Esophagus muscularis mucosa (tissue), 4 donors: ENCODE data around the gene CASP9. TPM values are rescaled to one million over a fixed set of nuclear protein-coding genes. Genes with fewer than 3 reads are reported as not detected.
"Not testable (repeated sequence)": the region's sequence is repeated elsewhere in the genome, so short reads cannot be mapped to it uniquely, and the experiment has no call there.

Experiments
- DNase-seq: peaks from one replicate; pipeline ENCODE4 v3.0.0-alpha.2; 2017; ENCODE audit errors: extremely low spot score
- H3K27ac ChIP-seq, 4 donors: fragments of 200-600 bp; sonication (generic); replicated peaks in 1 of 4; 1 replicate in 3 of 4; 2 replicates in 1 of 4; pipeline ENCODE4 v1.5.1; 2016 to 2019; ENCODE audit warnings: mild to moderate bottlenecking in 1 of 4
- H3K27me3 ChIP-seq, 4 donors: fragments of 200-600 bp; sonication (generic); one replicate each; pipeline versions ENCODE4 v1.5.1 to v1.6.0; 2016 to 2019
- H3K36me3 ChIP-seq, 4 donors: fragments of 200-600 bp; sonication (generic); one replicate each; pipeline ENCODE4 v1.5.1; 2016 to 2019
- H3K4me1 ChIP-seq, 4 donors: fragments of 200-600 bp; sonication (generic); one replicate each; pipeline ENCODE4 v1.5.1; 2016 to 2019
- H3K4me3 ChIP-seq, 4 donors: fragments of 200-600 bp; sonication (generic); 1 replicate in 2 of 4; 2 replicates in 2 of 4; pipeline ENCODE4 v1.5.1; 2016 to 2019; ENCODE audit warnings: mild to moderate bottlenecking in 4 of 4, moderate library complexity in 1 of 4
- H3K9me3 ChIP-seq, 4 donors: fragments of 200-600 bp; sonication (generic); 1 replicate in 3 of 4; 2 replicates in 1 of 4; pipeline ENCODE4 v1.5.1; 2016 to 2019
- EP300 ChIP-seq: sonication (generic); formaldehyde crosslinking; IDR thresholded peaks from one replicate; pipeline ENCODE4 v1.6.1; 2017; ENCODE audit warnings: antibody characterized with exemption
- POLR2A ChIP-seq: fragments of 450-650 bp; IDR thresholded peaks from one replicate; pipeline ENCODE4 v1.6.1; 2017; ENCODE audit warnings: antibody characterized with exemption, moderate library complexity, mild to moderate bottlenecking, low read depth
- POLR2AphosphoS5 ChIP-seq, 2 donors: sonication (generic); formaldehyde crosslinking; IDR thresholded peaks; one replicate each; pipeline ENCODE4 v1.6.1; 2017; ENCODE audit warnings: antibody characterized with exemption in 2 of 2
- WGBS: methylation state at CpG from one replicate; pipeline ENCODE4 v1.1.5; 2018; 5-methylcytosine and 5-hydroxymethylcytosine counted together
- intact Hi-C: fragments of 100-400 bp; cut with DNase I; formaldehyde crosslinking; loops from one replicate; pipeline ENCODE4 v1.15.1; 2023
- total RNA-seq, 4 donors: library from RNA; depleted of rRNA; stranded (reverse); fragments of >200 nt; gene quantifications; one replicate each; pipeline versions ENCODE4 v1.1.0 to v1.2.1, GENCODE V29; 2016
- TF ChIP-seq, protein P1 (sequence below), 3 experiments: fragments of 200-600 bp in 2 of 3; fragments of 450-650 bp in 1 of 3; sonication (generic) in 2 of 3; IDR thresholded peaks; one replicate each; pipeline ENCODE4 v1.5.1; 2017 to 2019; ENCODE audit warnings: antibody characterized with exemption in 3 of 3, mild to moderate bottlenecking in 2 of 3, moderate library complexity in 1 of 3

CASP9 gene
- total RNA-seq, 4 donors from 2014 or later, result 9.1 to 12.6 (median 11.0) TPM

DNA sequence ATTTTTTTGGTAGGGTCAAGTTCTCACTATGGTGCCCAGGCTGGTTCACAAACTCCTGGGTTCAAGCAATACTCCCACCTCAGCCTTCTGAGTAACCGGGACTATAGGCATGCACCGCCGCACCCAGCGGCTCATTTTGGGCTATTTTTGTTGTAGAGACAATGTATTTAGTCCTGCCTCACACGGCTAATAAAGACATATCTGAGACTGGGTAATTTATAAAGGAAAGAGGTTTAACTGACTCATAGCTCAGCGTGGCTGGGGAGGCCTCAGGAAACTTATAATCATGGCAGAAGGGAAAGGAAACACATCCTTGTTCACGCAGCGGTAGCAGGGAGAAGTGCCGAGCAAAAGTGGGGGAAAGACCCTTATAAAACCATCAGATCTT, 63.3 kb downstream of the CASP9 start:
- 85% methylated on average over 9 of the region's 9 CpGs for WGBS
- Histone ChIP-seq H3K9me3 (no peaks in the 10 kb centered on the region), H3K27me3 (no peaks in the 10 kb centered on the region), H3K36me3 (no peaks in the 10 kb centered on the region), H3K27ac (no peak overlapping the region), H3K4me1 (peaks cover 0 to 11% (median 10%) of the 10 kb centered on the region in 4 donors), H3K4me3 (no peak overlapping the region)
- no peak for DNase-seq
- intact Hi-C loops, result no loop called here
- TF ChIP-seq, protein P1, sequence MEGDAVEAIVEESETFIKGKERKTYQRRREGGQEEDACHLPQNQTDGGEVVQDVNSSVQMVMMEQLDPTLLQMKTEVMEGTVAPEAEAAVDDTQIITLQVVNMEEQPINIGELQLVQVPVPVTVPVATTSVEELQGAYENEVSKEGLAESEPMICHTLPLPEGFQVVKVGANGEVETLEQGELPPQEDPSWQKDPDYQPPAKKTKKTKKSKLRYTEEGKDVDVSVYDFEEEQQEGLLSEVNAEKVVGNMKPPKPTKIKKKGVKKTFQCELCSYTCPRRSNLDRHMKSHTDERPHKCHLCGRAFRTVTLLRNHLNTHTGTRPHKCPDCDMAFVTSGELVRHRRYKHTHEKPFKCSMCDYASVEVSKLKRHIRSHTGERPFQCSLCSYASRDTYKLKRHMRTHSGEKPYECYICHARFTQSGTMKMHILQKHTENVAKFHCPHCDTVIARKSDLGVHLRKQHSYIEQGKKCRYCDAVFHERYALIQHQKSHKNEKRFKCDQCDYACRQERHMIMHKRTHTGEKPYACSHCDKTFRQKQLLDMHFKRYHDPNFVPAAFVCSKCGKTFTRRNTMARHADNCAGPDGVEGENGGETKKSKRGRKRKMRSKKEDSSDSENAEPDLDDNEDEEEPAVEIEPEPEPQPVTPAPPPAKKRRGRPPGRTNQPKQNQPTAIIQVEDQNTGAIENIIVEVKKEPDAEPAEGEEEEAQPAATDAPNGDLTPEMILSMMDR (IDR thresholded peaks at IDR 0.05), result no peak
- TF ChIP-seq POLR2AphosphoS5 (IDR thresholded peaks at IDR 0.05) (no peak), EP300 (no peak), POLR2A (no peak)

DNA sequence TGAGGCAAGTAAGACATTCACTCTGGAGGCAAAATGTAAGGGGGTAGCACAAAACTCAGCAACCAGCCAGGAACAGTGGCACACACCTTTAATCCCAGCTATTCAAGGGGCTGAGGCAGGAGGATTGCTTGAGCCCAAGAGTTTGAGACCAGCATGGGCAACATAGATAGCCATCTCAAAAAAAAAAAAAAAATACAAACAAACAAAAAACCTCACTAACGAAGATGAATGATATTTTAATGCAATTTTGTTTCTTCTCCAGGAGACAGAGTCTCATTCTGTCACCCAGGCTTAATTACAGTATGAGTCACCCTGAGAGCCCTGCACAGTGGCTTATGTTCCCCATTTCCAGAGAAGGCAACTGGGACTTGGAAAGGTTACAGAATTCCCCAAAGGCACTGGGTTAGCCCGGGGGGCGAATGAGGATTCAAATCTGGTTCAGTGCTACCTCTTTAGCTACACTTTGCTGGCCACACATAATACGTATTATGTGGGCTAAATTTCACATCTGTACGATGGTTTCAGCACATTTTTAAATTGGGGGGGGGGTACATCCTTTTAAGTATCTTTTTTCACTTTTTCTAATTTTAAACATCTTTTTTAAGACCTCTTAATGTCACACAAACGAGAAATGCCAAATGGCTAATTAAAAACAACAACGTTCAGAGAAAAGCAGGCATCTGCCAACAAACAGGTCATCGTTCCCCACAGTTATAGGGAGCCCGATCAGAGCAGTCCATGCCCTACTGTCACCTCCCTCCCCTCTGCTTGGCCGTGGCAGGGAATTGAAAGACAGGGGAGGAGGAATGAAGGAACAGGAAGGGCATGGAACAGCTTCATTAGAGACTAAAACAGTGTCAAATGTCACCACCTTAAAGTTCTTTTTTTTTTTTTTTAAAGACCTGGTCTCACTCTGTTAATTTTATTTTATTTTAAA, 64.0 kb downstream of the CASP9 start:
- Histone ChIP-seq H3K4me1 (peaks cover 0 to 11% (median 10%) of the 10 kb centered on the region in 4 donors), H3K27ac (no peak overlapping the region), H3K36me3 (no peaks in the 10 kb centered on the region), H3K4me3 (no peak overlapping the region), H3K27me3 (no peaks in the 10 kb centered on the region), H3K9me3 (no peaks in the 10 kb centered on the region)
- WGBS, result 54% methylated on average over 10 of the region's 10 CpGs
- intact Hi-C loops, result no loop called here
- no peak for DNase-seq
- TF ChIP-seq POLR2AphosphoS5 (IDR thresholded peaks at IDR 0.05) (no peak), POLR2A (no peak), EP300 (no peak)
- TF ChIP-seq, protein P1 (IDR thresholded peaks at IDR 0.05), result no peak

DNA sequence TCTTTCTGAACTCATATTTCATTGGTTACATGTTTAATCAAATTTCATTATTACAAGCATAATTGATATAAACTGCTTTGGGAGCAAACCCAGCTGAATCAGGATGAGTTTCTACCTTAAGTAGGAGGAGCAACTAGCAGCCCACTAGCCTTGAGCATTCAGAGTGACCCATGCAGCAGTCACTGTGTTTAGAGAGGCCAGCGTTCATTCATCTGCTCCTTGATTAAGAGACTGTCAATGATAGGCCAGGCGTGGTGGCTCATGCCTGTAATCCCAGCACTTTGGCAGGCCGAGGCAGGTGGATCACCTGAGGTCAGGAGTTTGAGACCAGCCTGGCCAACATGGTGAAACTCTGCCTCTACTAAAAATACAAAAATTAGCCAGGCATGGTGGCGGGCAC, 65.6 kb downstream of the CASP9 start:
- intact Hi-C loops, H3K27ac ChIP-seq, H3K27me3 ChIP-seq, H3K36me3 ChIP-seq, H3K9me3 ChIP-seq, DNase-seq, H3K4me3 ChIP-seq: not testable (repeated sequence)
- WGBS, result 79% methylated on average over 4 of the region's 4 CpGs
- peaks cover 0 to 18% (median 16%) of the 10 kb centered on the region in 4 donors for H3K4me1 ChIP-seq

GRCh38 chr1:15457585-15457984, 66.4 kb downstream of the CASP9 start:
- WGBS, result 82% methylated on average over 2 of the region's 2 CpGs
- no peak for TF ChIP-seq POLR2AphosphoS5 (IDR thresholded peaks at IDR 0.05)
- TF ChIP-seq EP300, result no peak
- TF ChIP-seq POLR2A, result no peak
- TF ChIP-seq, protein P1 (IDR thresholded peaks at IDR 0.05), result no peak
- intact Hi-C loops, result no loop called here
- peaks cover 0 to 21% (median 17%) of the 10 kb centered on the region in 4 donors for H3K4me1 ChIP-seq
- H3K27me3 ChIP-seq, result no peaks in the 10 kb centered on the region
- H3K36me3 ChIP-seq, result no peaks in the 10 kb centered on the region
- H3K9me3 ChIP-seq, result no peaks in the 10 kb centered on the region
- no peak overlapping the region for H3K27ac ChIP-seq
- no peak overlapping the region for H3K4me3 ChIP-seq
- DNase-seq, result no peak

- H3K27me3 ChIP-seq, result no peaks in the 10 kb centered on the region
- no peaks in the 10 kb centered on the region for H3K9me3 ChIP-seq
- intact Hi-C loops, result no loop called here
- no peak for TF ChIP-seq POLR2A
- TF ChIP-seq POLR2AphosphoS5 (IDR thresholded peaks at IDR 0.05), result no peak
- TF ChIP-seq, protein P1 (IDR thresholded peaks at IDR 0.05), result no peak
- TF ChIP-seq EP300, result no peak
- H3K27ac ChIP-seq, result no peak within 1 kb of the TSS
- H3K4me1 ChIP-seq, result peaks cover 0 to 21% (median 17%) of the 10 kb centered on the region in 4 donors
- no peak within 1 kb of the TSS for H3K4me3 ChIP-seq
- no peaks in the 10 kb centered on the region for H3K36me3 ChIP-seq
- no peak for DNase-seq
- WGBS, result 92% methylated on average over 8 of the region's 8 CpGs
These were observed 67.6 kb downstream of the CASP9 start, which contains the start of gene CELA2A for GRCh38 chr1:15456313-15456954. CELA2A (plus strand) TSS chr1:15456732; CDS start chr1:15456754, 22 bp downstream.
